HG02588 (cell line): ENCODE results near the gene HLA-E.
"Not testable (repeated sequence)": the region's sequence is repeated elsewhere in the genome, so short reads cannot be mapped to it uniquely, and the experiment has no call there.

Experiments used
- ATAC-seq: cut with Tn5 transposase; IDR thresholded peaks from one replicate; pipeline ENCODE4 v1.9.1; 2021; ENCODE audit warnings: mild to moderate bottlenecking, moderate library complexity; ENCODE audit not compliant: unreplicated experiment

HLA-E gene

GRCh38 chr6:30500421-30501355 lies 11.4 kb downstream of the HLA-E start:
- no peak for ATAC-seq

- no peak for ATAC-seq
Observed at GRCh38 chr6:30507849-30508827, 18.8 kb downstream of the HLA-E start.

GRCh38 chr6:30508890-30509736 lies 19.8 kb downstream of the HLA-E start:
- no peak for ATAC-seq

GRCh38 chr6:30510419-30511168 lies 21.3 kb downstream of the HLA-E start:
- ATAC-seq, result no peak

GRCh38 chr6:30511169-30511546 lies 21.8 kb downstream of the HLA-E start:
- no peak for ATAC-seq

- ATAC-seq, result no peak
Observed at GRCh38 chr6:30513451-30513850, 24.1 kb downstream of the HLA-E start.

GRCh38 chr6:30515106-30515505 lies 25.8 kb downstream of the HLA-E start:
- no peak for ATAC-seq

GRCh38 chr6:30515944-30516753 lies 26.8 kb downstream of the HLA-E start:
- peak; percentile 66 for ATAC-seq

- ATAC-seq, result not testable (repeated sequence)
Observed at GRCh38 chr6:30516754-30517076, 27.4 kb downstream of the HLA-E start.

- not testable (repeated sequence) for ATAC-seq
Observed at GRCh38 chr6:30517767-30518504, 28.6 kb downstream of the HLA-E start.

GRCh38 chr6:30518505-30519145 lies 29.3 kb downstream of the HLA-E start:
- not testable (repeated sequence) for ATAC-seq

GRCh38 chr6:30520522-30520921 lies 31.2 kb downstream of the HLA-E start:
- no peak for ATAC-seq

GRCh38 chr6:30521082-30521481 lies 31.8 kb downstream of the HLA-E start:
- not testable (repeated sequence) for ATAC-seq

- ATAC-seq, result not testable (repeated sequence)
Observed at GRCh38 chr6:30521952-30522351, 32.6 kb downstream of the HLA-E start.

- not testable (repeated sequence) for ATAC-seq
Observed at GRCh38 chr6:30526444-30526843, 37.1 kb downstream of the HLA-E start.

GRCh38 chr6:30529349-30529875 lies 40.1 kb downstream of the HLA-E start:
- peak; percentile 53 for ATAC-seq

- no peak for ATAC-seq
Observed at GRCh38 chr6:30530014-30530413, 40.7 kb downstream of the HLA-E start.
